Measurements from ENCODE around the gene MORF4L1.
"Not testable (repeated sequence)": the region's sequence is repeated elsewhere in the genome, so short reads cannot be mapped to it uniquely, and the experiment has no call there.

The MORF4L1 gene

GRCh38 chr15:78898540-78898939 is 25.9 kb downstream of the MORF4L1 start:
- in situ Hi-C loops (cut with HindIII; ENCODE audit: low sequenced_read_pairs): no loop called here

GRCh38 chr15:78900819-78901533 is 28.3 kb downstream of the MORF4L1 start:
- in situ Hi-C loops (cut with HindIII; ENCODE audit: low sequenced_read_pairs): not testable (repeated sequence)

DNA sequence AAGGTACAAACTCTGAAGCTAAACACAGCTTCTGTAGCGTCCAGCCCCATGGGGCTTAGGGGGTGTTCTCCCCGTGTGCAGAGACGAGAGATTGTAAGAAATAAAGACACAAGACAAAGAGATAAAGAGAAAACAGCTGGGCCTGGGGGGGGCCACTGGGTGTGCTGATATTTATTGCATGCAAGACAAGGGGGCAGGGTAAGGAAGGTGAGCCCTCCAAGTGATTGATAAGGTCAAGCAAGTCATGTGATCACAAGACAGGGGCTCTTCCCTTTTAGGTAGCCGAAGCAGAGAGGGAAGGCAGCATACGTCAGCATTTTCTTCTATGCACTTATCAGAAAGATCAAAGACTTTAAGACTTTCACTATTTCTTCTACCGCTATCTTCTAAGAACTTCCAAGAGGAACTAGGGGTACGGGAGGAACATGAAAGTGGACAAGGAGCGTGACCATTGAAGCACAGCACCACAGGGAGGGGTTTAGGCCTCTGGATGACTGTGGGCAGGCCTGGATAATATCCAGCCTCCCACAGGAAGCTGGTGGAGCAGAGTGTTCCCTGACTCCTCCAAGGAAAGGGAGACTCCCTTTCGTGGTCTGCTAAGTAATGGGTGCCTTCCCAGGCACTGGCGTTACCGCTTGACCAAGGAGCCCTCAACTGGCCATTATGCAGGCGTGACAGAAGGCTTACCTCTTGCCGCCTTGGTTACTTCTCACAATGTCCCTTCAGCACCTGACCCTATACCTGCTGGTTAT is 29.8 kb downstream of the MORF4L1 start:
- in situ Hi-C loops (cut with HindIII; ENCODE audit: low sequenced_read_pairs): not testable (repeated sequence)

GRCh38 chr15:78904599-78905358 is 32.1 kb downstream of the MORF4L1 start:
- in situ Hi-C loops (cut with HindIII; ENCODE audit: low sequenced_read_pairs): no loop called here

GRCh38 chr15:78906316-78906620 is 33.6 kb downstream of the MORF4L1 start:
- in situ Hi-C loops (cut with HindIII; ENCODE audit: low sequenced_read_pairs): no loop called here

- in situ Hi-C loops (cut with HindIII; ENCODE audit: low sequenced_read_pairs): no loop called here
These were observed 34.9 kb downstream of the MORF4L1 start for GRCh38 chr15:78907577-78907976.

- in situ Hi-C loops (cut with HindIII; ENCODE audit: low sequenced_read_pairs): no loop called here
These were observed 36.5 kb downstream of the MORF4L1 start for GRCh38 chr15:78909160-78909695.

DNA sequence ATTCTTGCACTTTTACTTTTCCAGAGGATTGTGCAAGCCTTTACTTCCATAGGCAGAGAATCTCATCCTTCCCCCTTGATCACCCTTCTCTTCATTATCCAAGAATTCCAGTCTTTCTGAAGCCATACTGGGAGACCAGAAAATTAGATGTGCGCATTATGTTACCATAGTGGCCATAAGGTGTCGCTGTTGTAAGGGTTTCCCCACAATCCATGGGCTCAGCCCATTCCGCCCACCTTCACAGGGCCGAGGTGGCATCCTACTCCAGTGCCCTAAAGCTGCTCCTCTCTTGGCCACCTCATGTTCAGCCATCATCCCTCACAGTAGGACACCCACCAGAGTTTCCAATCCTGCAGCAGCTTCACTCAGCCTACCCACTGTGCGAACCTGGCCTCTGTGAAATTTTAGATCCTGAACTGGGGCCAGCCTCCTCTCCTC is 37.1 kb downstream of the MORF4L1 start:
- in situ Hi-C loops (cut with HindIII; ENCODE audit: low sequenced_read_pairs): no loop called here

GRCh38 chr15:78910271-78910670 is 37.6 kb downstream of the MORF4L1 start:
- in situ Hi-C loops (cut with HindIII; ENCODE audit: low sequenced_read_pairs): no loop called here

DNA sequence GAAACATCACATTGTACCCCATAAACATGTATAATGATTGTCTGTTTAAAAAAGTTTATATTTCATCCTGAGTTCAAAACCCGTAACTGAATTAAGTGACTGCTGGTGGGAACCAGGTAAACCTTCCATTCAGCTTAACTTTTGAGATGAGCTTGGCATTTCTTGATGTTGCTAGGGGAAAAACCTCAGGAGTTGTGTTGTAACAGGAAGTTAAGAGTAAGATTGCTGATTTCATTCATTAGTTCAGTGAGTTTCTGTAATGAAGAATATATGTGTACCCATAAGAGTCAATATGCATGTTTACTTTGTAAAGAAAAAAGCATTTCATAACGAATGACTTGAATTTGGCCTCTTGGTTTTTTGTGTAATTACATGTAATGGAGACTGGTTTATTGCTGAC is 39.6 kb downstream of the MORF4L1 start:
- in situ Hi-C loops (cut with HindIII; ENCODE audit: low sequenced_read_pairs): no loop called here

GRCh38 chr15:78913012-78913411 is 40.3 kb downstream of the MORF4L1 start:
- in situ Hi-C loops (cut with HindIII; ENCODE audit: low sequenced_read_pairs): no loop called here

DNA sequence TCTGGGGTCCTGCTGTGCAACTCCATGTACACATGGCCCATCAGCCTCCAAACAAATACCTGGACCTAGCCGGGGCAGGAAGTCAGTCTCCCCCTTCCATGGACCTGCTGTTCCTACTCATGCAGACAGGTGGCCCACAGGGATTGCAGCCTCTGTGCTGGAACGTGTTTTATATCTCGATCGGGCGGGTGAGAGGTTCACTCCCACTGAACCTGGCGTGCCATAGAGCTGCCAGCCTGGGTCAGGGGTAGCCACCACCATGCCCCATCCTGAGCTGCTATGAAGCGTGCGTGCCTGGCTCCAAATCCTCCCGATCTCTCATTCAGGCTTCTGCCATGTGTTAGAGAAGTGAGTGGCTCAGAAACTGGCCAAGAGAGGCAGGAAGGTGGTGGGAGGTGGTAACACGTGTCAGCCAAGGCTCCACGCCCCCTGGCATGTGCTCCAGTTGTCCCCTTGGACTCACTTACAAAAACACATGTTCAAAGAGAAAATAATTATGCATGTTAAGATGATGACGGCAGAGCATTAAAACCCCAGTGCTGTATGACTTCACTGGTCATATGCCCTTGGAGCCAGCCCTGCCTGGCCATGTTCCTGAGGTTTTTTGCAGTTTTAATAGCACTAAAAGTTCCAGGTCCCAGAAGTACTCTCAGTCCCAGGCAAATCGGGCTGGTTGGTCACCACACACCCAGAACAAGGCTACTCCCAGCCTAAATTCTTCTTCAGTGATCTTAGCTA is 41.5 kb downstream of the MORF4L1 start:
- in situ Hi-C loops (cut with HindIII; ENCODE audit: low sequenced_read_pairs): no loop called here

DNA sequence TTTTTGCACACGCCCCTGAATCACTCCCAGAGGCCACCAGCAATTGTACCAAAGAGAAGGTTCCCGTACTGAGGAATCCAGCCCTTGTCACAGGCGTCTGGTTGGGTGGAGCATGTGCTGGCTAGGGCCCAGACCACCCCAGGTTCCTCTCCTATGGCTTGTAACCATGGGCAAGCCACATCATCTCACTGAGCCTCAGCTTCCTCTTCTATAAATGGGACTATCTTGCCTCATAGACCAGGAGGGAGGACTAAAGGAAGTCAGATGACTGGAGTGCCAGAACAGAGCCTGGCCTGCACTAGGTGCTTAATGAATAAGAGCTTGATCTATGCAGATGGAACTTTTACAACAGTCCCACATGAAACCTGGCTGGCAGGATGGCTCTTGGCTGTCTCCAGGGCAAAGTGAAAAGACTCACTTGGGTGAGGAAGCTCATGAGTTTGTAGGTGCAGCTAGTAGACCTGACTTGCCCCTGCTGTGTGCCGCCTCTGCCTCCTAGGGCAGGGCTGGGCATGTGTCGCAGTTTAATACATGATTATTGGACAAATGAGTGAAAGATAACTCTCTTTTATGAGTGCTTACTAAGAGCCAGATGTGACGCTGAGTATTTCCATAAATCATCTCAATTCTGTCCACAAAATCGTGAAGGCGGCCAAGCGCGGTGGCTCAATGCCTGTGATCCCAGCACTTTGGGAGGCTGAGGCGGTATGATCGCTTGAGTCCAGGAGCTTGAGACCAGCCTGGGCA is 42.8 kb downstream of the MORF4L1 start:
- in situ Hi-C loops (cut with HindIII; ENCODE audit: low sequenced_read_pairs): no loop called here

- in situ Hi-C loops (cut with HindIII; ENCODE audit: low sequenced_read_pairs): no loop called here
These were observed 43.4 kb downstream of the MORF4L1 start for GRCh38 chr15:78916088-78916487.

- in situ Hi-C loops (cut with HindIII; ENCODE audit: low sequenced_read_pairs): no loop called here
These were observed 45.2 kb downstream of the MORF4L1 start for GRCh38 chr15:78917888-78918287.

DNA sequence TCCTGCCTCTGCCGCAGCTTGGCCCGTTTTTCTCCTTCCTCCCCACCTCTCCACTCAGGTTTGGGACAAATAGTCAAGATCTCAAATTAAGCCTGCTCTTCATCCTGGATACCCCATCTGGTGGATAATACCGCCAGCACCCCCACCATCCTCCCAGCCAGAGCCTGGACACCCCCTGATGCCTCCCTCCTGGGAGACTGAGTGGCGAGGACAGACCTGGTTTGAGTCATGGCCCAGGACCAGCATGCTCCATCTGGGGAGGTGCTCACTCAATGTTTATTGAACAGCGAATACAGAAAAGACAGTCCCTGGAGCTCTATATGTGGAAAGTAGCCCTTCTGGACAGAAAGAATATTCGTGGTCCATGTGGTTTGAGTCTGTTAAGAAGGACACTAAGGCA is 48.8 kb downstream of the MORF4L1 start:
- in situ Hi-C loops (cut with HindIII; ENCODE audit: low sequenced_read_pairs): no loop called here

GRCh38 chr15:78921940-78922339 is 49.2 kb downstream of the MORF4L1 start:
- in situ Hi-C loops (cut with HindIII; ENCODE audit: low sequenced_read_pairs): no loop called here

DNA sequence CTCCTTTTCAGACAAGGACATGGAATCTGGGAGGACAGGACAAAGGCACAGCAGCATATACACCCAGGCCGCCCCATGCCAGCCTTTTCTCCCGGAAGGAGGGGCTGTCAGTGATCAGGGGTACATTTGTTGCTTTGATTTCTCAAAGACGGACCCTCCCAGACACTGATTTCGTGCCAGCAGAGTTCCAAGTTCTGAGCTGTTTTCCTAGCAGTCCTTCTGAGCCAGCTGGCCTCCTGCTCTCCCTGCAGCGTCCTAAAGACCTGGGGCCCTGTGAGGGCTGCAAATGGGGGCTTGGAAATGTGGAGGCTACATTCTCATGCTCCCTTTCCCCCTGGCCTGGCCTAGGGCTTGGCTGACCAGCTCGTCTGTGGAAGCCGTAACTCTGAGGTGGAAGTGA is 49.8 kb downstream of the MORF4L1 start:
- in situ Hi-C loops (cut with HindIII; ENCODE audit: low sequenced_read_pairs): no loop called here

DNA sequence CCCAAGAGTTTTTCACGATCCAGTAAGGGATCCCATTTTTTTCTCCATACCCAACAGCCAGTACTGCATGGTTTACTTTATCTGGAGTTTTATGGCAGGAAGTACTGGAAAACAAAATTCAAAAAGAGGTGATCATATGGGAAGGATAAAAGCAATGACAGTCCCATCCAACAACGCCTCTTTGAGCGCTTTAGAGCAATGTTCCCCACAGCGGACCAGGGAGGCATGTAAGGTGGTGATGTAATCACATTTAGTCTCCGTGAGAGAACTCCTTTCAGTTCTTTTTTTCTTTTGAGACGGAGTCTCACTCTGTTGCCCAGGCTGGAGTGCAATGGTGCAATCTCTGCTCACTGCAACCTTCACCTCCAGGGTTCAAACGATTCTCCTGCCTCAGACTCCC is 50.3 kb downstream of the MORF4L1 start:
- in situ Hi-C loops (cut with HindIII; ENCODE audit: low sequenced_read_pairs): no loop called here
